GM10248 (cell line): ENCODE results near the gene GATM.

Experiments used
- CTCF ChIA-PET: fragments of 300-600 bp; sonication (Branson Sonifier 250); formaldehyde crosslinking; extraction: SDS; loops from one replicate; lab custom pipeline; 2021; ENCODE audit warnings: antibody characterized with exemption; lab: Yijun Ruan, JAX
- POLR2A ChIA-PET: fragments of 350-650 bp; sonication (Branson Sonifier 250); formaldehyde crosslinking; extraction: SDS; loops from one replicate; lab custom pipeline; 2020; ENCODE audit warnings: antibody characterized with exemption; lab: Yijun Ruan, JAX
- DNase-seq: peaks from one replicate; pipeline ENCODE4 v3.0.0; 2012; ENCODE audit errors: extremely low spot score
- TF ChIP-seq, protein P1 (sequence below): IDR thresholded peaks from 2 replicates; pipeline ENCODE4 v1.5.1; 2012; ENCODE audit warnings: mild to moderate bottlenecking, low read depth; ENCODE audit errors: extremely low read depth, missing control alignments, control extremely low read depth

Gene GATM

DNA sequence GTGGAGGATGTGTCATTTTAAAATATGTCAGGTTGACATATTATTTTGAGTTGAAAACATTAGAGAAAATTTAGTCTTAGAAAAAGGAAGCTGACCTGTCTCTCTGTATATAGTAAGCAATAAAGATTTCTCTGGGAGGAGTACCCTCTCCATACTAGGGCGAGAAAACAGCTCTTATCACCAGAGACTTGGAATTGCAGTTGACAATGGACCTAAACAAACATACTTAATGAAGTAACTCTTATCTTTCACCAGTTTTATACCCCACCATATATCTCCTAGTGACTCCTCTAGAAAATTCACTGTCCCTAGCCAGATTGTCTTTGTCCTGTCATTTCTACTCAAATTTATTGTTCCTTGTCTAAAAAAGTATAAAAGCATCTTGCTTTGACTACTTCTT, 7.2 kb upstream of the GATM start:
- no peak for DNase-seq
- ChIA-PET POLR2A (no interaction called here), CTCF (interaction anchor here (1.2 to 7.7 kb wide), 3 partner anchors 9 to 180 kb away, joined by 3 to 59 read pairs (median 5); a partner anchor contains a TSS)
- TF ChIP-seq, protein P1, sequence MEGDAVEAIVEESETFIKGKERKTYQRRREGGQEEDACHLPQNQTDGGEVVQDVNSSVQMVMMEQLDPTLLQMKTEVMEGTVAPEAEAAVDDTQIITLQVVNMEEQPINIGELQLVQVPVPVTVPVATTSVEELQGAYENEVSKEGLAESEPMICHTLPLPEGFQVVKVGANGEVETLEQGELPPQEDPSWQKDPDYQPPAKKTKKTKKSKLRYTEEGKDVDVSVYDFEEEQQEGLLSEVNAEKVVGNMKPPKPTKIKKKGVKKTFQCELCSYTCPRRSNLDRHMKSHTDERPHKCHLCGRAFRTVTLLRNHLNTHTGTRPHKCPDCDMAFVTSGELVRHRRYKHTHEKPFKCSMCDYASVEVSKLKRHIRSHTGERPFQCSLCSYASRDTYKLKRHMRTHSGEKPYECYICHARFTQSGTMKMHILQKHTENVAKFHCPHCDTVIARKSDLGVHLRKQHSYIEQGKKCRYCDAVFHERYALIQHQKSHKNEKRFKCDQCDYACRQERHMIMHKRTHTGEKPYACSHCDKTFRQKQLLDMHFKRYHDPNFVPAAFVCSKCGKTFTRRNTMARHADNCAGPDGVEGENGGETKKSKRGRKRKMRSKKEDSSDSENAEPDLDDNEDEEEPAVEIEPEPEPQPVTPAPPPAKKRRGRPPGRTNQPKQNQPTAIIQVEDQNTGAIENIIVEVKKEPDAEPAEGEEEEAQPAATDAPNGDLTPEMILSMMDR, result no peak

DNA sequence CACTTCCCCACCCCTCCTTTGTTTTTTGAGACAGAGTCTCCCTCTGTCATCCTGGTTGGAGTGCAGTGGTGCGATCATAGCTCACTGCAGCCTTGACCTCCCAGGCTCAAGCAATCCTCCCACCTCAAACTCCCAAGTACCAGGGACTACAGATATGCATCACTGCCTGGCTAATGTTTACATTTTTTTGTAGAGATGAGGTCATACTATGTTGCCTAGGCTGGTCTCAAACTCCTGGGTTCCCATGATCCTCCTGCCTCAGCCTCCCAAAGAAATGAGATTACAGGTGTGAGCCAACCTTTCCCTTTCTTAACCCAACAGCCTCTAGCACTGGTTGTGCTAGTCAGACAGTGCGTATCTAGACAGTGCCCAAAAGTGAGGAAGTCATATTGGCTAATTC, 6.4 kb upstream of the GATM start:
- DNase-seq, result no peak
- TF ChIP-seq, protein P1, result no peak
- CTCF ChIA-PET, result interaction anchor here (1.0 to 7.7 kb wide), 5 partner anchors 8 to 267 kb away, joined by 3 to 59 read pairs (median 5); a partner anchor contains a TSS
- POLR2A ChIA-PET, result no interaction called here

DNA sequence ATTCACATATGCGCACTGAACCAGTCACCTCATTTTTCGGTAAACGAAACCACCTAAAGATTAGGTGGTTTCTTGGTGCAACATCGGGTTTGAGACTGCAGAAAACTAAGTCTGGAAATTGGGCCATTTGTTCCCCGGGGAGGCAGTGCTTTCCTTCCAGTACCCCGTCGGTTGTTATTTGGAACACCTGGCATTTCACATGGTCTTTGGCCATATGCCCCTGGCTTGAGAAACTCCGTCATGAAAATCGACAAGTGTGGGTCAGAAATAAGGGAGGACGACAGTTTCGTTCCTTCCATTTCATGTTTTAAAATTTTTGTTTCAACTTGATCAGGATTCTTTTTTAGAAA, 544 bp upstream of the GATM start:
- POLR2A ChIA-PET, result no interaction called here
- CTCF ChIA-PET, result no interaction called here
- TF ChIP-seq, protein P1, result no peak
- no peak for DNase-seq

DNA sequence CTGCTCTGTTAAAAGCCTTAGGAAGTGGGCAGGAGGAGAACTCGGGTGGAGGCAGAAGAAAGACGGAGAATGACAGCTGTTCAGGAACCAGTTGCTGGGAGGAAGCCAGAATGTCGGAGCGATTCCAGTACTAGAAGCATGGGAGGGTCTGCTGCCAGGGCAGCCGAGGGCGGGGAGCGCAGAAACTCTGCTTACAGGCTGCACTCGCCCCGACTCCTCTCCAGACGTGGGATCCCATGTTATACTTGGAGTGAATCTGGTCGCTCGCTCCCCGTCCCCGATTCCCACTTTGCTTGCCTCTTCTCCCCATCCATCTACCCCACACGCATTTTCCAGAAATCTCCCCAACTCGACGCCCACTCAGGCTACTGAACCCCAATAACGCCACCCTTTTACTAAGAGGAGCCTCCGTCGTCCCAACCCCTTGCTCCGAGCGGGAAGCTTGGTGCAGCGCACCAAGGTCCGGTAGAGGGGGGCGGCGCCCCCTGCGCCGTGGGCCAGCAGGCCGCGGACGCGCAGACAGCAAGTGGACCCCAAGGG, 665 bp downstream of the GATM start:
- ChIA-PET CTCF (interaction anchor here (1.1 to 3.5 kb wide), 11 partner anchors 10 to 214 kb away, joined by 3 to 20 read pairs (median 6); no protein-coding TSS in a partner anchor), POLR2A (interaction anchor here (1.3 to 2.2 kb wide), 3 partner anchors 14 to 176 kb away, joined by 3 to 10 read pairs (median 4); a partner anchor contains a TSS)
- no peak for DNase-seq
- TF ChIP-seq, protein P1, result no peak

DNA sequence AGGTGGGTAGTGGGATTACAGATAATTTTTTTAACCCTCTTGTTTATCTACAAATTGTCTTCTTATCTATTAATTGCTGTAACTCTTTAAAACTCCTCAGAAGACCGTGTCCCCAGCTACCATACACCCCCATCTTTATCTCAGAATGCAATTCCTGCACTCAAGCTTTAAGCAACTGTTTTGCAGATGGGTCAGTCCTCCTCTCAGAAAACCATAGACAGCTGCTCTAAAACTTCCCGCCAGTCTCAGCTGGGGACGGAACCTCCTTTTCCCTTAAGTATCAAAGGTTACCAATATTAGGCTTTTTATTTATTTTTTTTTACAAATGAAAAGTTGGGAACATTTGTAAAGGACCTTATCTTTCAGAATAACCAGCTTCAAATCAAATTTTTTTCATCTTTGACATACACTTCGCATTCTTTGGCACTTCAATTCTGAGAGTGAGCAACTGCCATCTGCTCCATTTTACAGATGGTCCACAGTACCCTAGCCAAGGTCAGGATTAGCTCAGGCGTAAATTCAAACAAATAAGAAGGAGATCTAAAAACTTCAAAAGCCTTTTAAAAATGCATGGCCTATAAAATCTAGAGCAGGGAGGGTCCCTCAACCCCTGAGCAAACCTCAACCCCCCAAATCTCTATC, 1.3 kb downstream of the GATM start:
- TF ChIP-seq, protein P1, result no peak
- ChIA-PET CTCF (interaction anchor here (1.1 to 3.5 kb wide), 13 partner anchors 9 to 213 kb away, joined by 3 to 20 read pairs (median 6); no protein-coding TSS in a partner anchor), POLR2A (interaction anchor here (1.1 to 2.2 kb wide), 4 partner anchors 15 to 176 kb away, joined by 3 to 10 read pairs (median 4); a partner anchor contains a TSS)
- DNase-seq, result no peak

DNA sequence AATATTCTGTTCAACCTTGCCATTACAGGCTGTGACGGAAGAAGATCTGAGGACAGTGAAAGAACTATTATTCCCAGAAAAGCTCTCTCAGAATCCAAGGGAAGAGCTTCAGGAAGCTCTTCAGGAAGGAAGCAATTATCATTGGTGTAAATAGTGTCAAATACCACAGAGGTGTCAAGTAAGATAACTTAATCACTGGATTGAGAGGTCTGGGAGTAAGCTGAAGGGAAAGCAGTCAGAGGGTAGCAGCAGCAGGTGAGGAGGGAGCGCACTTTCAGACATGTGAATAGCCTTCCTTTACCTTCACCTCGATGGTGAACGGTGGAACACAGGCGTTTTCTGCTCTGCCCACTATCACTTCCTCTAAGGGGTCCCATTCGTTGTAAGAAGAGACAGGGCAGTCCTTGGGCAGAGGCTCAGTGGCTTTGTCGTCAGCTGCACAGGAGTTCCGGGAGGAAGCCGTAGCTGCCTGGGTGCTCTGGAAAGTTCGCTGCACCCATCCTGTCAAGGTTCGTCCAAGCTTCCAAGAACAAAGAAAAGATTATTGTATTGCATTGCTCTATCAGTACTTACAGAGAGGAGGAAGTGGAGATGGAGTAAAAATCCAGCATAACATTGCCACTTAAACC, 1.9 kb downstream of the GATM start:
- CTCF ChIA-PET, result interaction anchor here (0.7 to 3.5 kb wide), 13 partner anchors 8 to 213 kb away, joined by 3 to 20 read pairs (median 6); no protein-coding TSS in a partner anchor
- TF ChIP-seq, protein P1, result no peak
- POLR2A ChIA-PET, result interaction anchor here (1.1 to 2.2 kb wide), 2 partner anchors 26 to 175 kb away, joined by 4 to 10 read pairs; a partner anchor contains a TSS
- DNase-seq, result no peak
